Ovary (tissue), 3 donors: ENCODE data around the gene R3HDM2.

Source experiments
- CTCF ChIP-seq, 3 donors: fragments of 450-650 bp in 2 of 3; fragments of 200-600 bp in 1 of 3; IDR thresholded peaks; one replicate each; pipeline versions ENCODE4 v1.5.1 to v1.8.0; 2016 to 2022; ENCODE audit warnings: antibody characterized with exemption in 3 of 3, mild to moderate bottlenecking in 1 of 3
- EP300 ChIP-seq: sonication (generic); formaldehyde crosslinking; IDR thresholded peaks from one replicate; pipeline ENCODE4 v1.6.1; 2017; ENCODE audit warnings: antibody characterized with exemption
- POLR2A ChIP-seq: fragments of 450-650 bp; IDR thresholded peaks from one replicate; pipeline ENCODE4 v1.6.1; 2017; ENCODE audit warnings: antibody characterized with exemption, mild to moderate bottlenecking, moderate library complexity
- donor health status: DM: no; HTN: no; CAD: no.

GRCh38 chr12:57222286-57223190, 208.3 kb downstream of the R3HDM2 start:
- TF ChIP-seq CTCF (IDR thresholded peaks at IDR 0.05) (no peak), POLR2A (no peak), EP300 (no peak)
